ENCODE data around the gene ASTN2. TPM values are rescaled to one million over a fixed set of nuclear protein-coding genes. Genes with fewer than 3 reads are reported as not detected.

Gene ASTN2
- total RNA-seq, 1 donor from 2014 or later: 0.53 TPM

DNA sequence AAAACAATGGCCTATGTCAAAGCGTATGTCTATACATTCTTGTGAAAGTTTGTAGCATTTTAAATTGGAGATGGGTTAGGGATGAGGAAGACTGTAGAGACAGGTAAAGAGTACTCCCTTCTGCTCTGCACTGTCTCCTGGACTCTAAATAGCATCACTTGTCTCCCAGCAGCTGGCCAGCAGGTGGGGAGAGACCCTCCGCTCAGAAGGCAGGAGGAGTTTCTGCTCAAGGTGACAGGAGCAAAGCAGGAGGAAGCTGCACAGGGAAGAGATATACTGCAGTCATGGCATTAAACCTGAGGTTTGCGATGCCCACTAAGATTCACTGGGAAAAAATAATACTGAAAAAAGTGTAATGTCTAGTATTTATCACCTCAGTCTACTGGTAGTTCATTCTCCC, 10.7 kb upstream of the ASTN2 start:
- FAIRE-seq (no peak), DNase-seq (ENCODE audit: low read depth) (no peak)
- no peaks in the 10 kb centered on the region for H3K36me3 ChIP-seq (ENCODE audit: control insufficient read depth, insufficient read depth, low read length)
- no peaks in the 10 kb centered on the region for H3K27me3 ChIP-seq (ENCODE audit: control insufficient read depth, insufficient read depth, low read length)
- H3K4me3 ChIP-seq (ENCODE audit: low read depth, low read length): no peak overlapping the region
- TF ChIP-seq, protein P1, sequence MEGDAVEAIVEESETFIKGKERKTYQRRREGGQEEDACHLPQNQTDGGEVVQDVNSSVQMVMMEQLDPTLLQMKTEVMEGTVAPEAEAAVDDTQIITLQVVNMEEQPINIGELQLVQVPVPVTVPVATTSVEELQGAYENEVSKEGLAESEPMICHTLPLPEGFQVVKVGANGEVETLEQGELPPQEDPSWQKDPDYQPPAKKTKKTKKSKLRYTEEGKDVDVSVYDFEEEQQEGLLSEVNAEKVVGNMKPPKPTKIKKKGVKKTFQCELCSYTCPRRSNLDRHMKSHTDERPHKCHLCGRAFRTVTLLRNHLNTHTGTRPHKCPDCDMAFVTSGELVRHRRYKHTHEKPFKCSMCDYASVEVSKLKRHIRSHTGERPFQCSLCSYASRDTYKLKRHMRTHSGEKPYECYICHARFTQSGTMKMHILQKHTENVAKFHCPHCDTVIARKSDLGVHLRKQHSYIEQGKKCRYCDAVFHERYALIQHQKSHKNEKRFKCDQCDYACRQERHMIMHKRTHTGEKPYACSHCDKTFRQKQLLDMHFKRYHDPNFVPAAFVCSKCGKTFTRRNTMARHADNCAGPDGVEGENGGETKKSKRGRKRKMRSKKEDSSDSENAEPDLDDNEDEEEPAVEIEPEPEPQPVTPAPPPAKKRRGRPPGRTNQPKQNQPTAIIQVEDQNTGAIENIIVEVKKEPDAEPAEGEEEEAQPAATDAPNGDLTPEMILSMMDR (IDR thresholded peaks at IDR 0.05; ENCODE audit: insufficient read depth, low read length, severe bottlenecking): no peak

DNA sequence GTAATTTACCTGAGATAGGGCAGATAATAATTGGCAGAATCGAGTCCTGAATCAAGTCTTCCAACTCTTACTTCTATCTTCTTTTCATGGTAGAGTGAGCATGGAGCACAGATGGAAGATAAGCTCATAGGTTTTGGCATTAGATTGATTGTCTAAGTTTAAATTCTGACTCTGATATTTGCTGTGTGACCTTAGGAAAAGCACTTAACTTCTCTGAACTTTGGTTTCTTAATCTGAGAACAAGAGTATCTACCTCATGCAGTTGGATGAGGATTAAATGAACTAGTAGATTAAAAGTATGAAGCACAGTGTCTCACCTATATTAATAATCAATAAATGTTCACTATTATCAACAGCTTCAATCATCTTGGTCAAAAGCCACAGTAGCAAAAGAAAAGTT, 9.4 kb upstream of the ASTN2 start:
- Histone ChIP-seq H3K27me3 (ENCODE audit: control insufficient read depth, insufficient read depth, low read length) (no peaks in the 10 kb centered on the region), H3K4me3 (ENCODE audit: low read depth, low read length) (no peak overlapping the region), H3K36me3 (ENCODE audit: control insufficient read depth, insufficient read depth, low read length) (no peaks in the 10 kb centered on the region)
- DNase-seq (ENCODE audit: low read depth) (no peak), FAIRE-seq (no peak)
- TF ChIP-seq, protein P1 (IDR thresholded peaks at IDR 0.05; ENCODE audit: insufficient read depth, low read length, severe bottlenecking): no peak

DNA sequence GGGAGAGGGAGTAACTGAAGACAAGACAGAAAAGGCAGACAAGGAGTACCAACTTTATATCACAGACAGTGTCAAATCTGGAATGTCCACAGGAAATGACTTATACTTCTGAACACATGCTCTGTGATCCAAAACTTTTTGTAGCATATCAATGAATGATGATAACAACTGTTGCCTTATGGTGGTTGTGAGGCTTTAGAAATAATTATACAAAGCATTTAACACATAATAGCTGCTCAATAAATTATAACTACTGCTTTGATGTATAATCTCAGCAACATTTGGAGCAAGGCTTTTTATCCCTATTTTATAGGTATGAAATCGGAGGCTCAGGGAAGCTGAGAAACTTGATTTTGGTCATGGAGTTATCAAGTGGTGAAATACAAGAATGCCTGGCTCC, 3.3 kb upstream of the ASTN2 start:
- Histone ChIP-seq H3K4me3 (ENCODE audit: low read depth, low read length) (no peak overlapping the region), H3K27me3 (ENCODE audit: control insufficient read depth, insufficient read depth, low read length) (peaks cover 32% of the 10 kb centered on the region), H3K36me3 (ENCODE audit: control insufficient read depth, insufficient read depth, low read length) (no peaks in the 10 kb centered on the region)
- no peak for DNase-seq (ENCODE audit: low read depth)
- no peak for FAIRE-seq
- TF ChIP-seq, protein P1 (IDR thresholded peaks at IDR 0.05; ENCODE audit: insufficient read depth, low read length, severe bottlenecking): no peak

DNA sequence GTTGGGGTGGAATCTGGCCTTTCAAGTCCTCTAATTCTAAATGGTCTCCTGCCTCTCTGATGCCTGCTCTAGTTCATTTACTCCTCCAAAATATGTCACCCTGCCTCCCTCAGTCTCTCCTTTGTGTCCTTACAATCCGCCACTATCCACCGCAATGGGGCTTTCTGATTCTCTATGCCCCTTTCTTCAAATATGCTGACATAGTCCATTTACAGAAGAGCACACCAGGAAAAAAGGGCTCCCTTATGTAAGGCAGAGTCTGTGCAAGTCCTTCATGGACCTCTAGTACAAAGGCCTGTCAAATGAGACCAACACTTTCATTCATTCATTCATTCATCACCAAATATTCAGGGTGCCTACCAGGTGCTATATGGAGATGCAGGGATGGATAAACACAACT, 2.0 kb upstream of the ASTN2 start:
- no peak overlapping the region for H3K4me3 ChIP-seq (ENCODE audit: low read depth, low read length)
- no peak for DNase-seq (ENCODE audit: low read depth)
- TF ChIP-seq, protein P1 (IDR thresholded peaks at IDR 0.05; ENCODE audit: insufficient read depth, low read length, severe bottlenecking): no peak
- peaks cover 42% of the 10 kb centered on the region for H3K27me3 ChIP-seq (ENCODE audit: control insufficient read depth, insufficient read depth, low read length)
- FAIRE-seq: no peak
- H3K36me3 ChIP-seq (ENCODE audit: control insufficient read depth, insufficient read depth, low read length): no peaks in the 10 kb centered on the region

DNA sequence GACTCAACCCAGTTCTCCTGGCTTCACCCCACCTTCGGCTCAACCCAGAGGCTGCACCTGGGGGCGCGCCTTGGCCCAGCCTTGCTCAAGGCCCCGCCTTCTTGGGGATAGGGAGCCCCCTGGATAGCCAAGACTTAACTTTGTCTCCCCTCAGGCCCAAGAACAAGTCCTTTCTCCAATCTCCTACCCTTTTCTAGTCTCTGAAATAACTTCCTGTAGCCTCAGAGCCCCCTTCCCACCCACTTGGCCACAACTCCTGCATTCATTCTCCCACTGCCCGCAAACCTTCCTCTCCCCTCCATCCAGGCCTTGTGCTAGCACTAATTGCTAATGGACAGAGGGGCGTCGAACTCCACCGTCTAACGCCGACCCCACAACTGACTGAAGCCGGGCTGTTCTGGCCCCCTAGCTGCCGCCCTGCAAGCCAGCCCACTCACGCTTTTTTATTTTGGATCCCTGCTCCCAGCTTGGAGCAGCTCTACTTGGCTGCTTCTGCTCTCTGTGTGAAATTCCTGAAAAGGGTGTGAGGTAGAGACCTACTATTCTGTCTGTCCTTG, 579 bp upstream of the ASTN2 start:
- TF ChIP-seq, protein P1 (IDR thresholded peaks at IDR 0.05; ENCODE audit: insufficient read depth, low read length, severe bottlenecking): no peak
- H3K36me3 ChIP-seq (ENCODE audit: control insufficient read depth, insufficient read depth, low read length): no peaks in the 10 kb centered on the region
- FAIRE-seq (no peak), DNase-seq (ENCODE audit: low read depth) (no peak)
- H3K4me3 ChIP-seq (ENCODE audit: low read depth, low read length): no peak overlapping the region
- H3K27me3 ChIP-seq (ENCODE audit: control insufficient read depth, insufficient read depth, low read length): peaks cover 42% of the 10 kb centered on the region

Measured in bronchial epithelial cell (primary cell).